HepG2 (cell line): Measurements from ENCODE around the gene OPA3. TPM values are rescaled to one million over a fixed set of nuclear protein-coding genes. Genes with fewer than 3 reads are reported as not detected.
A peak's percentile ranks its signal among the peaks of the same experiment; 100 is the strongest.

ENCODE experiments used
- HOXA3 ChIP-seq: sonication (generic); formaldehyde crosslinking; IDR thresholded peaks from 2 replicates; pipeline ENCODE4 v1.5.0; 2020; ENCODE audit warnings: missing genetic modification reagents
- IRF2 ChIP-seq: IDR thresholded peaks from 2 replicates; pipeline ENCODE4 v1.6.1; 2018; ENCODE audit warnings: missing genetic modification reagents, missing compliant biosample characterization
- KDM2A ChIP-seq: sonication (generic); formaldehyde crosslinking; IDR thresholded peaks from 2 replicates; pipeline ENCODE4 v1.4.0; 2020; ENCODE audit warnings: low read depth, missing genetic modification reagents, borderline replicate concordance
- MED1 ChIP-seq: sonication (generic); formaldehyde crosslinking; IDR thresholded peaks from 2 replicates; pipeline ENCODE4 v1.4.0; 2020; ENCODE audit warnings: missing genetic modification reagents
- NR2F6 ChIP-seq, 2 experiments: IDR thresholded peaks; 2 replicates each; pipeline ENCODE4 v1.6.1; 2016; ENCODE audit warnings: antibody characterized with exemption in 1 of 2, mild to moderate bottlenecking in 1 of 2
- POLR2AphosphoS2 ChIP-seq: IDR thresholded peaks from 2 replicates; pipeline ENCODE4 v1.6.1; 2011; ENCODE audit warnings: low read depth, low read length, improper control_type of control experiment
- RAD21 ChIP-seq: fragments of 450-650 bp; formaldehyde crosslinking; IDR thresholded peaks from 2 replicates; pipeline ENCODE4 v1.5.0; 2020; ENCODE audit warnings: mild to moderate bottlenecking
- RXRA ChIP-seq: sonication (generic); formaldehyde crosslinking; IDR thresholded peaks from 2 replicates; pipeline ENCODE4 v1.5.1; 2020; ENCODE audit warnings: missing genetic modification reagents
- SAP130 ChIP-seq: IDR thresholded peaks from 2 replicates; pipeline ENCODE4 v1.6.1; 2016; ENCODE audit warnings: low read depth
- SMC3 ChIP-seq: IDR thresholded peaks from 2 replicates; pipeline ENCODE4 v1.6.1; 2011; ENCODE audit warnings: low read length, improper control_type of control experiment
- TOE1 ChIP-seq: sonication (generic); formaldehyde crosslinking; IDR thresholded peaks from 2 replicates; pipeline ENCODE4 v1.4.0; 2020; ENCODE audit warnings: mild to moderate bottlenecking, missing genetic modification reagents
- XRCC5 ChIP-seq: fragments of 200-400 bp; formaldehyde crosslinking; optimal IDR thresholded peaks from 2 replicates; pipeline ENCODE3; 2017; ENCODE audit warnings: mild to moderate bottlenecking, low read length
- YY1 ChIP-seq: IDR thresholded peaks from 2 replicates; pipeline ENCODE4 v1.6.1; 2011; ENCODE audit warnings: low read length, low read depth, moderate library complexity, mild to moderate bottlenecking; ENCODE audit not compliant: insufficient read depth, insufficient replicate concordance
- ZNF143 ChIP-seq: sonication (generic); formaldehyde crosslinking; IDR thresholded peaks from 2 replicates; pipeline ENCODE4 v1.4.0; 2020; ENCODE audit warnings: missing genetic modification reagents
- ZNF543 ChIP-seq: sonication (generic); formaldehyde crosslinking; IDR thresholded peaks from 2 replicates; pipeline ENCODE4 v1.4.0; 2020; ENCODE audit warnings: mild to moderate bottlenecking, missing genetic modification reagents
- polyA plus RNA-seq, 8 experiments: library from polyadenylated mRNA; depleted of rRNA in 3 of 8; stranded (reverse) in 7 of 8; unstranded in 1 of 8; fragments of >200 nt; fragmentation: Illumina TruSeq in 4 of 8; extraction: Trizol in 4 of 8; gene quantifications; 2 replicates each; pipeline versions ENCODE4 v1.2.1 to v1.2.3, GENCODE V29; 2011 to 2016; ENCODE audit warnings: low read depth in 4 of 8, missing spikeins in 1 of 8, mixed read lengths in 1 of 8; ENCODE audit not compliant: insufficient read depth in 1 of 8
- total RNA-seq, 5 experiments: library from RNA; depleted of rRNA; stranded (reverse); fragments of >200 nt; fragmentation: Illumina TruSeq; extraction: Trizol; gene quantifications; 2 replicates each; pipeline ENCODE4 v1.2.3, GENCODE V29; 2016; ENCODE audit warnings: low read depth in 1 of 5
- TF ChIP-seq, protein P1 (sequence below): IDR thresholded peaks from 2 replicates; pipeline ENCODE4 v1.4.0; 2020; ENCODE audit warnings: mild to moderate bottlenecking, missing genetic modification reagents
- TF ChIP-seq, protein P2 (sequence below): sonication (generic); formaldehyde crosslinking; IDR thresholded peaks from 2 replicates; pipeline ENCODE4 v1.4.0; 2020; ENCODE audit warnings: missing genetic modification reagents, borderline replicate concordance
- TF ChIP-seq, protein P3 (sequence below): sonication (generic); formaldehyde crosslinking; IDR thresholded peaks from 2 replicates; pipeline ENCODE4 v1.4.0; 2020; ENCODE audit warnings: missing genetic modification reagents
- TF ChIP-seq, protein P4 (sequence below): sonication (generic); formaldehyde crosslinking; IDR thresholded peaks from 2 replicates; pipeline ENCODE4 v1.4.0; 2020; ENCODE audit warnings: missing genetic modification reagents

Gene OPA3
- total and polyA plus RNA-seq, 2 of the 13 experiments (the other 11 are each of a cell fraction or from before 2014, with no cell fraction given), result 8.3 to 17.7 TPM

DNA sequence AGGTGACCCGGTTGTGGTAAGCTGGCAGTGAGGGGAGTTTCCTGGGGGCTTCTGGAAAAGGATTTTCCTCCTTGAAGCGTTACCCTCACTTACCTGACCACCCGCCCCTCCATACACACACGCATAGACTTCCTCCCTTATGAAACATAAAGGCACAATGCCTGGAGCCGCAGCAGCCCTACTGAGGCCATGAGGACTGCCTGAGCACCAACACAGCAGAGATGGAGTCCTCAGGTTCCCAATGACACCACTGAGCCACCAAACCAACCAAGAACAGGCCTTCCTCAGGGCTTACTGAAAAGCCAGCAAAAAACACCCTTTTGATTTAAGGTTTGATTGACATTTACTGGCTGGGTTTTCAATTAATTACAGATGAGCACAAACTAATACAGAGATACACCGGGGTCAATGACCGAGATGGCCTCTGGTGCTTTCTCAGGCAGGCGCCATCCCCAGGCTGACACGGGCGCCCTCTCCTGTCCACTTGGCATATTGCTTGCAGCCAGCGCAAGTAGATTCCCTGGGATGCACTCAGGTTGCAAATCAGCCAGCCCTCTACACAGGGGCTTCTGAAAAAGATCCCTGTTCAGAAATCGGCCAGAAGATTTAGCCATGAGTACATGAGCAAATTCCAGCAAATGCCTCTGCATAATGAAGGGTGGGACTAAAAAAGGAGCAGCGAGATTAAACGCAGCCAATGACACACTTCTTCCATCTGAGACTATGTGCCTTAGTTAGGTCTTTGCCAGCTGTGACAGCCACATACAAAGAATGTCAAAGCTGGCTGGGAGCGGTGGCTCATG is 14.8 kb downstream of the OPA3 start (continued):
- TF ChIP-seq, protein P1, sequence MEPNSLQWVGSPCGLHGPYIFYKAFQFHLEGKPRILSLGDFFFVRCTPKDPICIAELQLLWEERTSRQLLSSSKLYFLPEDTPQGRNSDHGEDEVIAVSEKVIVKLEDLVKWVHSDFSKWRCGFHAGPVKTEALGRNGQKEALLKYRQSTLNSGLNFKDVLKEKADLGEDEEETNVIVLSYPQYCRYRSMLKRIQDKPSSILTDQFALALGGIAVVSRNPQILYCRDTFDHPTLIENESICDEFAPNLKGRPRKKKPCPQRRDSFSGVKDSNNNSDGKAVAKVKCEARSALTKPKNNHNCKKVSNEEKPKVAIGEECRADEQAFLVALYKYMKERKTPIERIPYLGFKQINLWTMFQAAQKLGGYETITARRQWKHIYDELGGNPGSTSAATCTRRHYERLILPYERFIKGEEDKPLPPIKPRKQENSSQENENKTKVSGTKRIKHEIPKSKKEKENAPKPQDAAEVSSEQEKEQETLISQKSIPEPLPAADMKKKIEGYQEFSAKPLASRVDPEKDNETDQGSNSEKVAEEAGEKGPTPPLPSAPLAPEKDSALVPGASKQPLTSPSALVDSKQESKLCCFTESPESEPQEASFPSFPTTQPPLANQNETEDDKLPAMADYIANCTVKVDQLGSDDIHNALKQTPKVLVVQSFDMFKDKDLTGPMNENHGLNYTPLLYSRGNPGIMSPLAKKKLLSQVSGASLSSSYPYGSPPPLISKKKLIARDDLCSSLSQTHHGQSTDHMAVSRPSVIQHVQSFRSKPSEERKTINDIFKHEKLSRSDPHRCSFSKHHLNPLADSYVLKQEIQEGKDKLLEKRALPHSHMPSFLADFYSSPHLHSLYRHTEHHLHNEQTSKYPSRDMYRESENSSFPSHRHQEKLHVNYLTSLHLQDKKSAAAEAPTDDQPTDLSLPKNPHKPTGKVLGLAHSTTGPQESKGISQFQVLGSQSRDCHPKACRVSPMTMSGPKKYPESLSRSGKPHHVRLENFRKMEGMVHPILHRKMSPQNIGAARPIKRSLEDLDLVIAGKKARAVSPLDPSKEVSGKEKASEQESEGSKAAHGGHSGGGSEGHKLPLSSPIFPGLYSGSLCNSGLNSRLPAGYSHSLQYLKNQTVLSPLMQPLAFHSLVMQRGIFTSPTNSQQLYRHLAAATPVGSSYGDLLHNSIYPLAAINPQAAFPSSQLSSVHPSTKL (CRISPR knock-in tag), result peak; percentile 21; the same call in 1 of the 2 replicates
- TF ChIP-seq, protein P2, sequence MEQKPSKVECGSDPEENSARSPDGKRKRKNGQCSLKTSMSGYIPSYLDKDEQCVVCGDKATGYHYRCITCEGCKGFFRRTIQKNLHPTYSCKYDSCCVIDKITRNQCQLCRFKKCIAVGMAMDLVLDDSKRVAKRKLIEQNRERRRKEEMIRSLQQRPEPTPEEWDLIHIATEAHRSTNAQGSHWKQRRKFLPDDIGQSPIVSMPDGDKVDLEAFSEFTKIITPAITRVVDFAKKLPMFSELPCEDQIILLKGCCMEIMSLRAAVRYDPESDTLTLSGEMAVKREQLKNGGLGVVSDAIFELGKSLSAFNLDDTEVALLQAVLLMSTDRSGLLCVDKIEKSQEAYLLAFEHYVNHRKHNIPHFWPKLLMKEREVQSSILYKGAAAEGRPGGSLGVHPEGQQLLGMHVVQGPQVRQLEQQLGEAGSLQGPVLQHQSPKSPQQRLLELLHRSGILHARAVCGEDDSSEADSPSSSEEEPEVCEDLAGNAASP, result peak; percentile 19; the same call in 1 of the 2 replicates
- TF ChIP-seq, protein P3, sequence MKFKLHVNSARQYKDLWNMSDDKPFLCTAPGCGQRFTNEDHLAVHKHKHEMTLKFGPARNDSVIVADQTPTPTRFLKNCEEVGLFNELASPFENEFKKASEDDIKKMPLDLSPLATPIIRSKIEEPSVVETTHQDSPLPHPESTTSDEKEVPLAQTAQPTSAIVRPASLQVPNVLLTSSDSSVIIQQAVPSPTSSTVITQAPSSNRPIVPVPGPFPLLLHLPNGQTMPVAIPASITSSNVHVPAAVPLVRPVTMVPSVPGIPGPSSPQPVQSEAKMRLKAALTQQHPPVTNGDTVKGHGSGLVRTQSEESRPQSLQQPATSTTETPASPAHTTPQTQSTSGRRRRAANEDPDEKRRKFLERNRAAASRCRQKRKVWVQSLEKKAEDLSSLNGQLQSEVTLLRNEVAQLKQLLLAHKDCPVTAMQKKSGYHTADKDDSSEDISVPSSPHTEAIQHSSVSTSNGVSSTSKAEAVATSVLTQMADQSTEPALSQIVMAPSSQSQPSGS, result peak; percentile 25; the same call in 1 of the 2 replicates
- TF ChIP-seq XRCC5 (peak; percentile 78), SAP130 (peak; percentile 38; the same call in 1 of the 2 replicates), RAD21 (CRISPR knock-in tag) (peak; percentile 69; the same call in 1 of the 2 replicates), ZNF543 (CRISPR knock-in tag) (no peak), HOXA3 (CRISPR knock-in tag) (0 out of 2 replicates have a peak, but pooled peaks have one; percentile 36), POLR2AphosphoS2 (no peak), KDM2A (CRISPR knock-in tag) (peak; percentile 44; the same call in 1 of the 2 replicates), SMC3 (peak; percentile 74), ZNF143 (CRISPR knock-in tag) (peak; percentile 47; the same call in 1 of the 2 replicates), TOE1 (CRISPR knock-in tag) (no peak), NR2F6 (IDR thresholded peaks at IDR 0.05) (no peak), NR2F6 (CRISPR knock-in tag; IDR thresholded peaks at IDR 0.05) (peak; percentile 58; the same call in 1 of the 2 replicates), MED1 (CRISPR knock-in tag) (peak; percentile 44; the same call in 1 of the 2 replicates), IRF2 (CRISPR knock-in tag) (peak; percentile 48; the same call in 1 of the 2 replicates), RXRA (CRISPR knock-in tag) (peak; percentile 95), YY1 (peak; percentile 48)
- TF ChIP-seq, protein P4, sequence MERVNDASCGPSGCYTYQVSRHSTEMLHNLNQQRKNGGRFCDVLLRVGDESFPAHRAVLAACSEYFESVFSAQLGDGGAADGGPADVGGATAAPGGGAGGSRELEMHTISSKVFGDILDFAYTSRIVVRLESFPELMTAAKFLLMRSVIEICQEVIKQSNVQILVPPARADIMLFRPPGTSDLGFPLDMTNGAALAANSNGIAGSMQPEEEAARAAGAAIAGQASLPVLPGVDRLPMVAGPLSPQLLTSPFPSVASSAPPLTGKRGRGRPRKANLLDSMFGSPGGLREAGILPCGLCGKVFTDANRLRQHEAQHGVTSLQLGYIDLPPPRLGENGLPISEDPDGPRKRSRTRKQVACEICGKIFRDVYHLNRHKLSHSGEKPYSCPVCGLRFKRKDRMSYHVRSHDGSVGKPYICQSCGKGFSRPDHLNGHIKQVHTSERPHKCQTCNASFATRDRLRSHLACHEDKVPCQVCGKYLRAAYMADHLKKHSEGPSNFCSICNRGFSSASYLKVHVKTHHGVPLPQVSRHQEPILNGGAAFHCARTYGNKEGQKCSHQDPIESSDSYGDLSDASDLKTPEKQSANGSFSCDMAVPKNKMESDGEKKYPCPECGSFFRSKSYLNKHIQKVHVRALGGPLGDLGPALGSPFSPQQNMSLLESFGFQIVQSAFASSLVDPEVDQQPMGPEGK (CRISPR knock-in tag), result 0 out of 2 replicates have a peak, but pooled peaks have one; percentile 26
